GM12864 (cell line): Measurements from ENCODE around the gene EDEM2.
"Not testable (repeated sequence)": the region's sequence is repeated elsewhere in the genome, so short reads cannot be mapped to it uniquely, and the experiment has no call there.

Source experiments
- DNase-seq: peaks from one replicate; pipeline ENCODE4 v3.0.0-alpha.2; 2011; ENCODE audit warnings: low read depth
- H3K4me3 ChIP-seq: 2 replicates; pipeline ENCODE4 v1.5.1; 2011; ENCODE audit warnings: mild to moderate bottlenecking, low read depth, low read length, control low read depth
- CTCF ChIP-seq: IDR thresholded peaks from 2 replicates; pipeline ENCODE4 v1.5.1; 2011; ENCODE audit warnings: low read depth, mild to moderate bottlenecking, moderate library complexity, low read length, control low read depth, inconsistent platforms; ENCODE audit errors: missing control alignments

The EDEM2 gene

GRCh38 chr20:35187584-35188190 is 40.6 kb upstream of the EDEM2 start:
- no peak overlapping the region for H3K4me3 ChIP-seq
- no peak for DNase-seq
- no peak for TF ChIP-seq CTCF

- not testable (repeated sequence) for DNase-seq, H3K4me3 ChIP-seq
Measured at GRCh38 chr20:35186691-35187289, 39.7 kb upstream of the EDEM2 start.

GRCh38 chr20:35181731-35182130 is 34.6 kb upstream of the EDEM2 start:
- DNase-seq, result no peak
- no peak for TF ChIP-seq CTCF

GRCh38 chr20:35180266-35180665 is 33.1 kb upstream of the EDEM2 start:
- TF ChIP-seq CTCF, result no peak
- no peak overlapping the region for H3K4me3 ChIP-seq
- no peak for DNase-seq

More at GRCh38 chr20:35181731-35182130, 34.6 kb upstream of the EDEM2 start:
- no peak overlapping the region for H3K4me3 ChIP-seq

GRCh38 chr20:35179292-35180212 is 32.4 kb upstream of the EDEM2 start:
- no peak overlapping the region for H3K4me3 ChIP-seq
- no peak for TF ChIP-seq CTCF

GRCh38 chr20:35176132-35176531 is 29.0 kb upstream of the EDEM2 start:
- no peak for TF ChIP-seq CTCF
- no peak for DNase-seq
- H3K4me3 ChIP-seq, result no peak overlapping the region

More at GRCh38 chr20:35179292-35180212, 32.4 kb upstream of the EDEM2 start:
- no peak for DNase-seq

GRCh38 chr20:35174458-35175216 is 27.5 kb upstream of the EDEM2 start:
- no peak overlapping the region for H3K4me3 ChIP-seq
- no peak for TF ChIP-seq CTCF
- no peak for DNase-seq
